Measurements from ENCODE around the gene GPR160.

The GPR160 gene

DNA sequence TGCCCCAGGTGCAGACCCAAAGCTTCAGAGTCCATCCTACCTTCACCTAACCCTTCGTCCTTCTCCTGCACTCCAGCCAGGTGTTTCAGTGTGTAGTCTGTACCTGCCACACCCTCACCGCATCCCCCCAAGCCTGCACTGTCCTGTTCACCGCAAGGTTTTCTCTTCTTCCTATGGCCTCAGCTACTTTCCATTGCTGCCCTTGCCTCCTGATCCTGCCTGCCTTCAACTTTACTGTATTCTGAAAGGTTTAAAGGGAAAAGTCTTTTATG is 9.3 kb downstream of the GPR160 start:
- Histone ChIP-seq H3K4me2 (ENCODE audit: low read depth, low read length, poor library complexity, severe bottlenecking) (no peak overlapping the region), H3K9ac (ENCODE audit: low read depth, low read length, poor library complexity, severe bottlenecking) (no peak overlapping the region)

DNA sequence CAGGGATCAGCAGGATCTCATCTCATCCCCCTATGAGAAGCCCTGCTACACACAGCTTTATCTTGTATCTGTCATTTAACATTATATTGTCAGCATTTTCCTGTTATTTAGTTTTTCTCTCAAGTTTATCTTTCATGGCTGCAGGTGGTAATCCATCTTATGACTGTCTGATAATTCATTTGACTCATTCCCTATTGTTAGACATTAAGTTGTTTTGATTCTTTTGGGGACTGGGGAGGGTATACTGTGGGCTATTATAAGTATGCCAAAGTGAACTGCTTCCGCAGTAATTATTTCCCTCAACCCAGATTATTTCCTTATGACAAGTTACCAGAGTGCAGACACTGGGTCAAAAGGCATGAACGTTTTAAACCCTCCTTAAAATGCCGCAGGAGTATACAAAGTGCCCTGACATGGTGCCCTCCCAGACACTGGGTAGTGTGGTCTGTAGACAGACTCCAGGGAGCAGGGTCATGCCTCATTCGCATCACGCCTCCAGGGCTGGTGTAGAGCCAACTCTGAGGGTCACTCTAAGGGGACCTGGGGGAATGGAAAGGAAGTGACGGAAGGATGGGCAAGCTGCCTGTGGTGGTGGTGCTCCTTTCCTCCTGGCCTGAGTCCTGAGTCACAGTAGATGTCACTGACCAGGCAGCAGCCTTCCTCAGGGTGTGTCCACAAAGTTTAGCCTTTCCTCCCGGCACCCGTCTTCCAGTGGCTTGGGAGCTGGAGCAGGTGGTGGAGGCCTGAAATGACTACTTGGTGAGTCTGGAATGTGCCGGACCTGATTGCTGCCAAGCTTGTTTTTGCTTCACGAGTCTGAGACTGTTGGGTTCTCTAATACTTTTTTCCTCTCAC is 11.6 kb downstream of the GPR160 start:
- Histone ChIP-seq H3K4me1 (ENCODE audit: insufficient read depth, low read length, poor library complexity, severe bottlenecking) (no peaks in the 10 kb centered on the region), H4K20me1 (ENCODE audit: insufficient read depth, low read length, poor library complexity, severe bottlenecking) (no peaks in the 10 kb centered on the region), H3K79me2 (ENCODE audit: insufficient read depth, low read length) (no peaks in the 10 kb centered on the region), H3K9me2 (replicated peaks; ENCODE audit: low read depth, low read length) (no peaks in the 10 kb centered on the region), H3F3A (ENCODE audit: low read depth) (no peaks in the 10 kb centered on the region), H3K9me3 (ENCODE audit: insufficient read depth, low read depth, low read length) (no peaks in the 10 kb centered on the region), H3K4me2 (ENCODE audit: low read depth, low read length, poor library complexity, severe bottlenecking) (no peak overlapping the region), H3K9ac (ENCODE audit: low read depth, low read length, poor library complexity, severe bottlenecking) (no peak overlapping the region), H3K27me3 (ENCODE audit: insufficient read depth, low read length, poor library complexity, severe bottlenecking) (no peaks in the 10 kb centered on the region), H2AFZ (ENCODE audit: low read length) (no peak overlapping the region), H3K4me3 (ENCODE audit: low read length, poor library complexity, severe bottlenecking) (no peak overlapping the region), H3K36me3 (ENCODE audit: insufficient read depth, low read length) (no peaks in the 10 kb centered on the region)
- TF ChIP-seq EZH2phosphoT487 (IDR thresholded peaks at IDR 0.05; ENCODE audit: borderline replicate concordance), result no peak
- TF ChIP-seq, protein P1, sequence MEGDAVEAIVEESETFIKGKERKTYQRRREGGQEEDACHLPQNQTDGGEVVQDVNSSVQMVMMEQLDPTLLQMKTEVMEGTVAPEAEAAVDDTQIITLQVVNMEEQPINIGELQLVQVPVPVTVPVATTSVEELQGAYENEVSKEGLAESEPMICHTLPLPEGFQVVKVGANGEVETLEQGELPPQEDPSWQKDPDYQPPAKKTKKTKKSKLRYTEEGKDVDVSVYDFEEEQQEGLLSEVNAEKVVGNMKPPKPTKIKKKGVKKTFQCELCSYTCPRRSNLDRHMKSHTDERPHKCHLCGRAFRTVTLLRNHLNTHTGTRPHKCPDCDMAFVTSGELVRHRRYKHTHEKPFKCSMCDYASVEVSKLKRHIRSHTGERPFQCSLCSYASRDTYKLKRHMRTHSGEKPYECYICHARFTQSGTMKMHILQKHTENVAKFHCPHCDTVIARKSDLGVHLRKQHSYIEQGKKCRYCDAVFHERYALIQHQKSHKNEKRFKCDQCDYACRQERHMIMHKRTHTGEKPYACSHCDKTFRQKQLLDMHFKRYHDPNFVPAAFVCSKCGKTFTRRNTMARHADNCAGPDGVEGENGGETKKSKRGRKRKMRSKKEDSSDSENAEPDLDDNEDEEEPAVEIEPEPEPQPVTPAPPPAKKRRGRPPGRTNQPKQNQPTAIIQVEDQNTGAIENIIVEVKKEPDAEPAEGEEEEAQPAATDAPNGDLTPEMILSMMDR (conservative IDR thresholded peaks at IDR 0.05; ENCODE audit: low read length), result no peak

More for the DNA sequence above, 9.3 kb downstream of the GPR160 start:
- Histone ChIP-seq H3K4me3 (ENCODE audit: low read length, poor library complexity, severe bottlenecking) (no peak overlapping the region), H3K4me1 (ENCODE audit: insufficient read depth, low read length, poor library complexity, severe bottlenecking) (no peaks in the 10 kb centered on the region), H2AFZ (ENCODE audit: low read length) (no peak overlapping the region), H3K27me3 (ENCODE audit: insufficient read depth, low read length, poor library complexity, severe bottlenecking) (no peaks in the 10 kb centered on the region), H3K9me3 (ENCODE audit: insufficient read depth, low read depth, low read length) (no peaks in the 10 kb centered on the region), H4K20me1 (ENCODE audit: insufficient read depth, low read length, poor library complexity, severe bottlenecking) (no peaks in the 10 kb centered on the region), H3K79me2 (ENCODE audit: insufficient read depth, low read length) (no peaks in the 10 kb centered on the region), H3K9me2 (replicated peaks; ENCODE audit: low read depth, low read length) (no peaks in the 10 kb centered on the region), H3F3A (ENCODE audit: low read depth) (no peaks in the 10 kb centered on the region), H3K36me3 (ENCODE audit: insufficient read depth, low read length) (no peaks in the 10 kb centered on the region)
- TF ChIP-seq, protein P1 (conservative IDR thresholded peaks at IDR 0.05; ENCODE audit: low read length), result no peak
- TF ChIP-seq EZH2phosphoT487 (IDR thresholded peaks at IDR 0.05; ENCODE audit: borderline replicate concordance), result no peak

DNA sequence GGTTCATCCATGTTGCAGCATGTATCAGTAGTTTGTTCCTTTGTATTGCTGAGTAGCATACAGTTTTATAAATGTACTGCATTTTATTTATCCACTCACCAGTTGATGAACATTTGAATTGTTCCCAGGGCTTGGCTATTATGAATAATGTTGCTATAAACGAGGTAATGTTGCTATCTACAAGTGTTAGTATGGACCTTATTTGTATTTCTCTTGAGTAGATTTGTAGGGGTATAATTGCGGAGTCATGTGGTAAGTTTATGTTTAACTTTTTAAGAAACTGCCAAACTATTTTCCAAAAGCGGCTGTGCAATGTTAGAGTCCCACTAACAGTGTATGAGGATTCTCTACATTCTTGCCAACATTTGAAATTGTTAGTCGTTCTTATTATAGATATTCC is 13.0 kb downstream of the GPR160 start:
- Histone ChIP-seq H3K4me1 (ENCODE audit: insufficient read depth, low read length, poor library complexity, severe bottlenecking) (no peaks in the 10 kb centered on the region), H3K79me2 (ENCODE audit: insufficient read depth, low read length) (no peaks in the 10 kb centered on the region), H3K9ac (ENCODE audit: low read depth, low read length, poor library complexity, severe bottlenecking) (no peak overlapping the region), H3K27me3 (ENCODE audit: insufficient read depth, low read length, poor library complexity, severe bottlenecking) (no peaks in the 10 kb centered on the region), H3F3A (ENCODE audit: low read depth) (no peaks in the 10 kb centered on the region), H3K9me3 (ENCODE audit: insufficient read depth, low read depth, low read length) (no peaks in the 10 kb centered on the region), H4K20me1 (ENCODE audit: insufficient read depth, low read length, poor library complexity, severe bottlenecking) (no peaks in the 10 kb centered on the region), H3K4me2 (ENCODE audit: low read depth, low read length, poor library complexity, severe bottlenecking) (no peak overlapping the region), H2AFZ (ENCODE audit: low read length) (no peak overlapping the region), H3K36me3 (ENCODE audit: insufficient read depth, low read length) (no peaks in the 10 kb centered on the region), H3K9me2 (replicated peaks; ENCODE audit: low read depth, low read length) (no peaks in the 10 kb centered on the region), H3K4me3 (ENCODE audit: low read length, poor library complexity, severe bottlenecking) (no peak overlapping the region)
- no peak for TF ChIP-seq EZH2phosphoT487 (IDR thresholded peaks at IDR 0.05; ENCODE audit: borderline replicate concordance)
- TF ChIP-seq, protein P1 (conservative IDR thresholded peaks at IDR 0.05; ENCODE audit: low read length), result no peak

All from Loucy (cell line).